Pancreas (tissue), 10 donors: ENCODE data around the gene DNA2. TPM values are rescaled to one million over a fixed set of nuclear protein-coding genes. Genes with fewer than 3 reads are reported as not detected.
"Not testable (repeated sequence)": the region's sequence is repeated elsewhere in the genome, so short reads cannot be mapped to it uniquely, and the experiment has no call there.

Experiments
- ATAC-seq, 4 donors: fragments of 200-7000 bp; cut with Tn5 transposase; one replicate each; pipeline versions ENCODE4 v1.8.0 to v1.9.1; 2020; ENCODE audit warnings: mild to moderate bottlenecking in 4 of 4, moderate library complexity in 4 of 4
- DNase-seq, 6 donors: peaks; one replicate each; pipeline ENCODE4 v3.0.0-alpha.2; 2020
- FAIRE-seq: peaks from 2 replicates; lab custom pipeline; 2012; peaks lifted over from hg19 to GRCh38; lab: Jason Lieb, UNC
- H3K27ac ChIP-seq, 4 donors: fragments of 200-600 bp; sonication (generic); 1 replicate in 3 of 4; 2 replicates in 1 of 4; pipeline versions ENCODE4 v1.5.0 to v1.8.0; 2020
- H3K27me3 ChIP-seq, 4 donors: fragments of 200-600 bp; one replicate each; pipeline ENCODE4 v1.8.0; 2021
- H3K36me3 ChIP-seq, 3 donors: fragments of 200-600 bp; sonication (generic) in 1 of 3; one replicate each; pipeline versions ENCODE4 v1.5.0 to v1.8.0; 2020 to 2021
- H3K4me1 ChIP-seq, 3 donors: fragments of 200-600 bp; one replicate each; pipeline ENCODE4 v1.8.0; 2021
- H3K4me3 ChIP-seq, 4 donors: fragments of 200-600 bp; sonication (generic) in 2 of 4; one replicate each; pipeline versions ENCODE4 v1.5.0 to v1.8.0; 2020 to 2021
- H3K9me3 ChIP-seq, 4 donors: fragments of 200-600 bp; one replicate each; pipeline ENCODE4 v1.8.0; 2021
- WGBS, 2 donors: extraction: QIAGEN DNeasy Blood & Tissue Kit; methylation state at CpG; one replicate each; pipeline ENCODE4 v1.1.7; 2013; 5-methylcytosine and 5-hydroxymethylcytosine counted together
- intact Hi-C, 3 donors: fragments of 100-400 bp; cut with DNase I; formaldehyde crosslinking; loops; one replicate each; pipeline versions ENCODE4 v1.11.1 to v1.14.2; 2022
- polyA plus RNA-seq, 2 donors: library from polyadenylated mRNA; stranded (reverse); fragments of 200-250 nt; gene quantifications; one replicate each; pipeline ENCODE4 v1.2.3, GENCODE V29; 2013
- total RNA-seq, 6 donors: library from RNA; stranded (reverse); fragmentation: NEBNext Ultra II Directional in 4 of 6; extraction: Animal tissue kit (Norgen Biotek cat#: 25700) in 4 of 6; gene quantifications; one replicate each; pipeline versions ENCODE4 v1.2.1 to v1.2.4, GENCODE V29; 2021 to 2023
- TF ChIP-seq, protein P1 (sequence below), 4 donors: fragments of 200-600 bp; sonication (generic) in 3 of 4; IDR thresholded peaks; one replicate each; pipeline versions ENCODE4 v1.5.0 to v1.8.0; 2021; ENCODE audit warnings: antibody characterized with exemption in 4 of 4
- donor health status: healthy with polysubstance abuse.
- donor health status: DM: no; HTN: no; CAD: no; lungs with moderate emphysema.
- donor health status: DM: no; HTN: no; CAD: no.
- donor health status: control.
- donor health status: control.
- donor health status: Bipolar disorder and iron deficiency.
- donor health status: DM: yes; HTN: yes; CAD: no.
- donor health status: DM: no; HTN: no; CAD: no.
- donor health status: DM: no; HTN: no; CAD: no.
- donor health status: DM: yes; HTN: yes; CAD: no.

DNA2 gene
- total and polyA plus RNA-seq, 8 donors = 0.92 to 2.8 (median 1.5) TPM

DNA sequence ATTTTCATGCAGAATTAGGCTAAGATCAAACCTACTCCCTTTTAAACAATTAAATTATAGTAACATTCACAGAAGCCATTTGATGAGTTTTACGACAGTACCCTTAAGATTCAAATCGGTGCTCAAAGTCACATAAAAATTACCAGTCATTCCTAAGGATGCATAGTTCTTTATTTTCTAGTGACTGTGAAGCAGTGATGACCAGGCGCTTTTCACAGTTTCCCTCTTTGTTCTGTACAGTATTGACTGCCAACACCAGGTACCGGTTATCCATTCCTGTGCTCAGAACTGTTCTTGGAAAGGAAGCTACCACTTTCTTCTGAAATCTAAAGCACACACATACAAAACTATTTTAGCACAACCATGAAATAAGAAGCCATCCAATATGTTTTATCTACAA lies 1.9 kb downstream of the DNA2 start:
- DNase-seq (no peak), FAIRE-seq (no peak), ATAC-seq (no peak)
- intact Hi-C loops = no loop called here
- TF ChIP-seq, protein P1, sequence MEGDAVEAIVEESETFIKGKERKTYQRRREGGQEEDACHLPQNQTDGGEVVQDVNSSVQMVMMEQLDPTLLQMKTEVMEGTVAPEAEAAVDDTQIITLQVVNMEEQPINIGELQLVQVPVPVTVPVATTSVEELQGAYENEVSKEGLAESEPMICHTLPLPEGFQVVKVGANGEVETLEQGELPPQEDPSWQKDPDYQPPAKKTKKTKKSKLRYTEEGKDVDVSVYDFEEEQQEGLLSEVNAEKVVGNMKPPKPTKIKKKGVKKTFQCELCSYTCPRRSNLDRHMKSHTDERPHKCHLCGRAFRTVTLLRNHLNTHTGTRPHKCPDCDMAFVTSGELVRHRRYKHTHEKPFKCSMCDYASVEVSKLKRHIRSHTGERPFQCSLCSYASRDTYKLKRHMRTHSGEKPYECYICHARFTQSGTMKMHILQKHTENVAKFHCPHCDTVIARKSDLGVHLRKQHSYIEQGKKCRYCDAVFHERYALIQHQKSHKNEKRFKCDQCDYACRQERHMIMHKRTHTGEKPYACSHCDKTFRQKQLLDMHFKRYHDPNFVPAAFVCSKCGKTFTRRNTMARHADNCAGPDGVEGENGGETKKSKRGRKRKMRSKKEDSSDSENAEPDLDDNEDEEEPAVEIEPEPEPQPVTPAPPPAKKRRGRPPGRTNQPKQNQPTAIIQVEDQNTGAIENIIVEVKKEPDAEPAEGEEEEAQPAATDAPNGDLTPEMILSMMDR (IDR thresholded peaks at IDR 0.05) = no peak
- Histone ChIP-seq H3K27ac (no peak overlapping the region), H3K27me3 (no peaks in the 10 kb centered on the region), H3K36me3 (no peaks in the 10 kb centered on the region), H3K4me3 (no peak overlapping the region), H3K4me1 (peaks cover 0 to 7% (median 0%) of the 10 kb centered on the region in 3 donors), H3K9me3 (no peaks in the 10 kb centered on the region)
- 94 to 96% methylated on average over 4 of the region's 4 CpGs for WGBS, 2 donors

DNA sequence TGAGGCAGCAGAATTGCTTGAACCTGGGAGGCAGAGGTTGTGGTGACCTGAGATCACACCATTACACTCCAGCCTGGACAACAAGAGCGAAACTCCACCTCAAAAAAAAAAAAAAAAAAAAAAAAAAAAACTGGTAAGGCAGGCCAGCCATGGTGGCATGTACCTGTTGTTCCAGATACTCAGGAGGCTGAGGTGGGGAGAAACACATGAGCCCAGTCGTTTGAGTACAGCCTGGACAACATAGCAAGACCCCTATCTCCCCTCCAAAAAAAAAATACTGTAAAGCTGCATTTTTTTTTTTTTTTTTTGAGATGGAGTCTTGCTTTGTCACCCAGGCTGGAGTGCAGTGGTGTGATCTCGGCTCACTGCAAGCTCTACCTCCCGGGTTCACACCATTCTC lies 7.0 kb downstream of the DNA2 start:
- H3K4me1 ChIP-seq, H3K9me3 ChIP-seq, FAIRE-seq, DNase-seq, H3K27me3 ChIP-seq, H3K4me3 ChIP-seq, H3K27ac ChIP-seq, H3K36me3 ChIP-seq, ATAC-seq, intact Hi-C loops: not testable (repeated sequence)
- WGBS, 2 donors = 90 to 94% methylated on average over 4 of the region's 4 CpGs

DNA sequence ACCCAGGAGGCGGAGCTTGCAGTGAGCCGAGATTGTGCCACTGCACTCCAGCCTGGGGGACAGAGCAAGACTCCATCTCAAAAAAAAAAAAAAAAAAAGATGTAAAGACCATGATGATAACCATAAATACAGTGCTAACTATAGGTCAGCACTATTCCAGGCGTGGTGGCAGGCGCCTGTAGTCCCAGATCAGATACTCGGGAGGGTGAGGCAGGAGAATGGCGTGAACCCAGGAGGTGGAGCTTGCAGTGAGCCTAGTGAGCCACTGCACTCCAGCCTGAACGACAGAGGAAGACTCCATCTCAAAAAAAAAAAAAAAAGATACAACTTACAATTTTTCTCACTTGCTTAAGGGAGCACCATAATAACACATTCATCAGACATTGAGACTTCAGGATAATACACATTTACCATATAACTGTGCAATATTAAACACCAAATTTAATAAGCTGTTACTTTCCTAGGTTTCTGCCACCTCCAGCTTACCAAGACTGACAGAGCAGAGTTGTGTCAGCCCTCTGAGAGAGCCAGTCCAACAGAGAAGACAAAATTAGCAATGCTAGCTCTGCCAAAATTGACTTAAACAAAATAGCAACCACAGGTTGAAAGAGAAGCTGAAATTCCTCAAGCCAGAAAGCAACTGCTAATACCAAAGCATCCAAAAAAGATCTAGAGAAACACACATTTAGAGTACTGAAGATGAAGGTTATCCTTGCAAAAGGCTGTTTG lies 8.2 kb downstream of the DNA2 start:
- Histone ChIP-seq H3K4me1 (no peaks in the 10 kb centered on the region), H3K4me3 (no peak overlapping the region), H3K27me3 (no peaks in the 10 kb centered on the region), H3K27ac (no peak overlapping the region), H3K9me3 (no peaks in the 10 kb centered on the region), H3K36me3 (no peaks in the 10 kb centered on the region)
- no peak for DNase-seq
- 90 to 97% methylated on average over 5 to 6 of the region's 7 CpGs for WGBS, 2 donors
- intact Hi-C loops = no loop called here
- TF ChIP-seq, protein P1 (IDR thresholded peaks at IDR 0.05) = no peak
- FAIRE-seq = no peak
- ATAC-seq = no peak

DNA sequence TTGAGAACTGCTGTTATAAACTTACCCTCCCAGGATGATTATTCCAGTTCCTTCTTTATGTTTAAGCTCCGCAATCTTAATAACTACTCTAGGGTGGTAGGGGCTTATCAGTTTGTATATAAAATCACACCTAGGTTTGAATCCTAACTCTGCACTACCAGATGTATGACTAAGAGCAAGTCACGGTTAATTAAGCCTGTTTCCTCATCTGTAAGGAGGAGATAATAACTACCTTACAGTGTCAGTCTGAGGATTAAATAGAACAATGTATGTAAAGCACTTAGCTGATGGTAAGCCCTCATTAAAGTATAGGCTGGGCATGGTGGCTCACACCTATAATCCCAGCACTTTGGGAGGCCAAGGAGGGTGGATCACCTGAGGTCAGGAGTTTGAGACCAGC lies 9.2 kb downstream of the DNA2 start:
- H3K27ac ChIP-seq = no peak overlapping the region
- TF ChIP-seq, protein P1 (IDR thresholded peaks at IDR 0.05) = no peak
- DNase-seq (no peak), FAIRE-seq (no peak), ATAC-seq (no peak)
- H3K4me3 ChIP-seq = no peak overlapping the region
- no peaks in the 10 kb centered on the region for H3K36me3 ChIP-seq
- no peaks in the 10 kb centered on the region for H3K9me3 ChIP-seq
- H3K4me1 ChIP-seq = no peaks in the 10 kb centered on the region
- intact Hi-C loops = no loop called here
- H3K27me3 ChIP-seq = no peaks in the 10 kb centered on the region
- WGBS, 2 donors = 94 to 96% methylated on average over 2 of the region's 2 CpGs

DNA sequence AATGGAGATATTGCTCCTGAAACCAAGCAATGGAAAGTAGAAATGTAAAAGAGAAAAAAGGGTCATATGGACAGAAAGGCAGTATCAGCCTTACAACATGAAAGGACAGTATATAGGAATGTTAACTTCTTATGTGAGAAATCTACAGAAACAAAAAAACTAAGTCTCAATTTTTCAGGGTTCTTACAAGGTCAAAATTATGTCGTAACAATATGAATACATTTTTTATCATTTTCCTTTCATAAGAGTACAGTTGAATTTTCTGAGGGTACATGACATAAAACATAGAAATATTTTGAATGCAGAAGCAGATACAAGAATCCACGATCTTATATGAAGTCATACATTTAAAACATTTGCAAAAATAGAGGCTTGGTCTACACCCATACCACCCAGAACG lies 10.7 kb downstream of the DNA2 start:
- ATAC-seq (no peak), DNase-seq (no peak), FAIRE-seq (no peak)
- no peaks in the 10 kb centered on the region for H3K4me1 ChIP-seq
- TF ChIP-seq, protein P1 (IDR thresholded peaks at IDR 0.05) = no peak
- 90 to 99% methylated on average over 3 of the region's 3 CpGs for WGBS, 2 donors
- no peaks in the 10 kb centered on the region for H3K27me3 ChIP-seq
- no peak overlapping the region for H3K4me3 ChIP-seq
- no peaks in the 10 kb centered on the region for H3K36me3 ChIP-seq
- no peak overlapping the region for H3K27ac ChIP-seq
- intact Hi-C loops = no loop called here
- H3K9me3 ChIP-seq = no peaks in the 10 kb centered on the region

DNA sequence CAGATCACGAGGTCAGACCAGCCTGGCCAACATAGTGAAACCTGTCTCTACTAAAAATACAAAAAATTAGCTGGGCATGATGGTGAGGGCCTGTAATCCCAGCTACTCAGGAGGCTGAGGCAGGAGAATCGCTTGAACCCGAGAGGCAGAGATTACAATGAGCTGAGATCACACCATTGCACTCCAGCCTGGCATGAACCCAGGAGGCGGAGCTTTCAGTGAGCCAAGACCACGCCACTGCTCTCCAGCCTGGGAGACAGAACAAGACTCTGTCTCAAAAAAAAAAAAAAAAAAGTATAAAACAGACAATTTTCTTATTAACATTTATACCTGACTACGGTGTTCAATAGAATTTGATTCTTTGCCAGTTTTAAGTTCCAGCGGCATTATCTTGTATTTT lies 22.1 kb downstream of the DNA2 start:
- H3K36me3 ChIP-seq, H3K9me3 ChIP-seq, intact Hi-C loops, H3K4me3 ChIP-seq, H3K27me3 ChIP-seq, H3K4me1 ChIP-seq, ATAC-seq, FAIRE-seq, H3K27ac ChIP-seq: not testable (repeated sequence)
- 77 to 88% methylated on average over 7 of the region's 7 CpGs for WGBS, 2 donors
- DNase-seq = peak in 1 of 6 donors; percentile 30
